HepG2 (cell line): ENCODE results near the gene MZF1. TPM values are rescaled to one million over a fixed set of nuclear protein-coding genes. Genes with fewer than 3 reads are reported as not detected.

Experiments used
- DMAP1 ChIP-seq: IDR thresholded peaks from 2 replicates; pipeline ENCODE4 v1.6.1; 2016
- FOXO1 ChIP-seq: sonication (generic); formaldehyde crosslinking; IDR thresholded peaks from 2 replicates; pipeline ENCODE4 v1.4.0; 2020; ENCODE audit warnings: missing genetic modification reagents
- HNF1A ChIP-seq, 2 experiments: sonication (generic) in 1 of 2; formaldehyde crosslinking in 1 of 2; IDR thresholded peaks; 2 replicates each; pipeline versions ENCODE4 v1.4.0 to v1.6.1; 2016 to 2020; ENCODE audit warnings: borderline replicate concordance in 1 of 2, low read depth in 1 of 2, mild to moderate bottlenecking in 1 of 2, missing genetic modification reagents in 1 of 2
- ISX ChIP-seq: sonication (generic); formaldehyde crosslinking; conservative IDR thresholded peaks from 2 replicates; pipeline ENCODE4 v1.5.0; 2020; ENCODE audit warnings: missing genetic modification reagents
- KMT2A ChIP-seq: sonication (generic); formaldehyde crosslinking; IDR thresholded peaks from 2 replicates; pipeline ENCODE4 v1.4.0; 2020; ENCODE audit warnings: missing genetic modification reagents
- LBX2 ChIP-seq: sonication (generic); formaldehyde crosslinking; IDR thresholded peaks from 2 replicates; pipeline ENCODE4 v1.5.0; 2020; ENCODE audit warnings: missing genetic modification reagents, mild to moderate bottlenecking, borderline replicate concordance
- MED13 ChIP-seq: sonication (generic); formaldehyde crosslinking; IDR thresholded peaks from 2 replicates; pipeline ENCODE4 v1.5.0; 2020; ENCODE audit warnings: missing genetic modification reagents
- MTF2 ChIP-seq: sonication (generic); formaldehyde crosslinking; IDR thresholded peaks from 2 replicates; pipeline ENCODE4 v1.5.0; 2020; ENCODE audit warnings: missing genetic modification reagents, borderline replicate concordance
- PBX3 ChIP-seq: sonication (generic); formaldehyde crosslinking; IDR thresholded peaks from 2 replicates; pipeline ENCODE4 v1.8.1; 2023; ENCODE audit warnings: missing genetic modification reagents, inconsistent platforms, borderline replicate concordance
- SALL2 ChIP-seq: sonication (generic); formaldehyde crosslinking; IDR thresholded peaks from 2 replicates; pipeline ENCODE4 v1.8.1; 2023; ENCODE audit warnings: mild to moderate bottlenecking, missing genetic modification reagents, inconsistent platforms
- TFAP4 ChIP-seq: sonication (generic); IDR thresholded peaks from 2 replicates; pipeline ENCODE4 v1.6.1; 2016; ENCODE audit warnings: low read depth, borderline replicate concordance
- ZKSCAN5 ChIP-seq: sonication (generic); formaldehyde crosslinking; IDR thresholded peaks from 2 replicates; pipeline ENCODE4 v1.5.1; 2020; ENCODE audit warnings: mild to moderate bottlenecking, missing genetic modification reagents
- ZNF280D ChIP-seq: sonication (generic); formaldehyde crosslinking; IDR thresholded peaks from 2 replicates; pipeline ENCODE4 v1.5.1; 2020; ENCODE audit warnings: mild to moderate bottlenecking, missing genetic modification reagents
- ZNF564 ChIP-seq: sonication (generic); formaldehyde crosslinking; IDR thresholded peaks from 2 replicates; pipeline ENCODE4 v1.8.1; 2023; ENCODE audit warnings: mild to moderate bottlenecking, missing genetic modification reagents
- ZNF772 ChIP-seq: sonication (generic); formaldehyde crosslinking; IDR thresholded peaks from 2 replicates; pipeline ENCODE4 v1.5.0; 2020; ENCODE audit warnings: mild to moderate bottlenecking, missing genetic modification reagents
- ZNF800 ChIP-seq: sonication (generic); formaldehyde crosslinking; IDR thresholded peaks from 2 replicates; pipeline ENCODE4 v1.4.0; 2020; ENCODE audit warnings: missing genetic modification reagents
- polyA plus RNA-seq, 8 experiments: library from polyadenylated mRNA; depleted of rRNA in 3 of 8; stranded (reverse) in 7 of 8; unstranded in 1 of 8; fragments of >200 nt; fragmentation: Illumina TruSeq in 4 of 8; extraction: Trizol in 4 of 8; gene quantifications; 2 replicates each; pipeline versions ENCODE4 v1.2.1 to v1.2.3, GENCODE V29; 2011 to 2016; ENCODE audit warnings: low read depth in 4 of 8, missing spikeins in 1 of 8, mixed read lengths in 1 of 8; ENCODE audit not compliant: insufficient read depth in 1 of 8
- total RNA-seq, 5 experiments: library from RNA; depleted of rRNA; stranded (reverse); fragments of >200 nt; fragmentation: Illumina TruSeq; extraction: Trizol; gene quantifications; 2 replicates each; pipeline ENCODE4 v1.2.3, GENCODE V29; 2016; ENCODE audit warnings: low read depth in 1 of 5

Gene MZF1
- total and polyA plus RNA-seq, 2 of the 13 experiments (the other 11 are each of a cell fraction or from before 2014, with no cell fraction given) = 3.1 to 8.1 TPM

- TF ChIP-seq LBX2 (CRISPR knock-in tag) (0 out of 2 replicates have a peak, but pooled peaks have one; percentile 34), KMT2A (CRISPR knock-in tag) (no peak; the same call in 1 of the 2 replicates), ZNF800 (CRISPR knock-in tag) (0 out of 2 replicates have a peak, but pooled peaks have one; percentile 79), PBX3 (CRISPR knock-in tag) (no peak), SALL2 (peak; percentile 96), ISX (CRISPR knock-in tag) (peak; percentile 84; the same call in 1 of the 2 replicates), ZNF772 (no peak; the same call in none of the 2 replicates), MTF2 (no peak; the same call in 1 of the 2 replicates), HNF1A (IDR thresholded peaks at IDR 0.05; ENCODE audit: low read depth) (no peak), HNF1A (CRISPR knock-in tag; IDR thresholded peaks at IDR 0.05; ENCODE audit: borderline replicate concordance) (peak; percentile 23; the same call in 1 of the 2 replicates), ZKSCAN5 (no peak), DMAP1 (CRISPR knock-in tag) (peak; percentile 53; the same call in 1 of the 2 replicates), TFAP4 (peak; percentile 60; the same call in 1 of the 2 replicates), MED13 (CRISPR knock-in tag) (peak; percentile 71; the same call in 1 of the 2 replicates), FOXO1 (CRISPR knock-in tag) (no peak), ZNF280D (CRISPR knock-in tag) (peak; percentile 20; the same call in 1 of the 2 replicates), ZNF564 (CRISPR knock-in tag) (peak; percentile 72; the same call in 1 of the 2 replicates)
Observed at GRCh38 chr19:58558623-58559274, 14.4 kb downstream of the MZF1 start (continued).
